ENCODE data around the gene PALM. TPM values are rescaled to one million over a fixed set of nuclear protein-coding genes. Genes with fewer than 3 reads are reported as not detected.
"Not testable (repeated sequence)": the region's sequence is repeated elsewhere in the genome, so short reads cannot be mapped to it uniquely, and the experiment has no call there.

Gene PALM
- polyA plus RNA-seq, 6 donors from 2014 or later = 0.35 TPM; not detected in 5

DNA sequence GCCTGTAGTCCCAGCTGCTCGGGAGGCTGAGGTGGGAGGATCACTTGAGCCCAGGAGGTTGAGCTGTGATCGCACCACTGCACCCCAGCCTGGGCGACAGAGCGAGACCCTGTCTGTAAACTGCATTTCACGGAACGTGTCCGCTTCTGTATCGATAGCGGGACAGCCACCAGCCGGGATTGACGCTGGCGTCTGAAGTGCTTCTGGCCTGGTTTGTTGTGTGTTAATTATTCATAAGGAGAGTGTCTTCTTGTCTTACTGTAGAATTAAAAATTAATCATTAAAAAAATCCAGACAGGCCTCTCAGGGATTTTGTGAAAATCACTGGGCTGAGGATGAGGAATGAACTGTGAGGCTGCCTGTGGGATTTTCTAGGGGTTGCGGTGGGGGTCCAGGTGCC, 26.0 kb downstream of the PALM start:
- DNase-seq (no peak), ATAC-seq (ENCODE audit: low read depth in 2 of 2) (no peak)
- Mint-ChIP-seq H3K27ac (peak overlapping the region in 1 of 6 donors; percentile 60), H3K27me3 (peaks cover 0 to 21% (median 10%) of the 10 kb centered on the region in 3 donors), H3K4me1 (peaks cover 5 to 15% (median 10%) of the 10 kb centered on the region in 3 donors), H3K36me3 (no peaks in the 10 kb centered on the region), H3K9me3 (no peaks in the 10 kb centered on the region), H3K4me3 (no peak overlapping the region)

DNA sequence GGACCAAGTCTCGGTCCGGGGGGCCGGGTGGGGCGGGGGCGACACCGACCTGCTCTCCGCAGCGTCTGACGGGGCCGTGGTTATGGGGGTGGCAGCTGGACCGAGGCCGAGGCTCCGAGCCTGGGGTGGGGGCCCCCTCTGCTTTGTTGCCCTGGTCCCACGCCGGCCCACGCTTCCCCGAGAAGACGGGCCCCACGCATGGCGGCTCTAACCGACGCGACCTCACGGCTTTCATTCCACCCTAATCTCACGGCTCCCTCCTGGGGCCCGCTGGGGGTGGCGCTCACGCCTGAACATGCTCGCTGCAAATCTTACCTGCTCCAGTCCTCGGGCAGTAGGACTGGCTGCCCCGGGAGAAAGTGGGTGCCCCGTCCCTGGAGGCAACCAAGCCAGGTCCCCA, 27.4 kb downstream of the PALM start:
- Mint-ChIP-seq H3K9me3 (no peaks in the 10 kb centered on the region), H3K27ac (peak overlapping the region in 1 of 6 donors; percentile 59), H3K4me3 (no peak overlapping the region), H3K27me3 (peaks cover 0 to 21% (median 10%) of the 10 kb centered on the region in 3 donors), H3K36me3 (no peaks in the 10 kb centered on the region), H3K4me1 (peaks cover 5 to 15% (median 10%) of the 10 kb centered on the region in 3 donors)
- DNase-seq = no peak
- ATAC-seq (ENCODE audit: low read depth in 2 of 2) = no peak

DNA sequence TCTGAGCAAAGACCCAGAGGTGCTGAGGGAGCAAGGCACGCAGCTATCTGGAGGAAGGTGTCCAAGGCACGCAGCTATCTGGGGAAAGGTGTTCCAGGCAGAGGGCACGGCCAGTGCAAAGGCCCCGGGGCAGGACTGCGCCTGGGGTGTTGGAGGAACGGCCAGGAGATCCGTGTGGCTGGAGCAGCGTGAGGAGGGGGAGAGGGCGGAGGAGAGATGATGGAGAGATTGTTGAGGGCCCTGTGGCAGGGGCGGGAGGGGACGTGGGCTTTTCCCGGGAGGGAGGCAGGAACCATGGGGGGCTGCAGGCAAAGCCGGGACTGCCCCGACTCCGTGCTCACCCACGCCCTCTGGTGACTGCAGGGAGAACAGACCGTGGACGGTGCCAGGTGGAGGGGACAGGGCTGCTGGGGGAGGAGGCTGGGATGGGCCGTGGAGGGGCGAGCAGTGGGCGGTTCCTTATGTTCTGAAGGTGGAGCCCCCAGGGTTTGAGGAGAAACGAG, 28.9 kb downstream of the PALM start:
- DNase-seq (peak; percentile 47), ATAC-seq (ENCODE audit: low read depth in 2 of 2) (peak; percentile 66 to 79)
- Mint-ChIP-seq H3K36me3 (no peaks in the 10 kb centered on the region), H3K4me1 (peaks cover 5 to 15% (median 10%) of the 10 kb centered on the region in 3 donors), H3K27me3 (peaks cover 0 to 21% (median 10%) of the 10 kb centered on the region in 3 donors), H3K27ac (no peak overlapping the region), H3K4me3 (no peak overlapping the region), H3K9me3 (no peaks in the 10 kb centered on the region)

DNA sequence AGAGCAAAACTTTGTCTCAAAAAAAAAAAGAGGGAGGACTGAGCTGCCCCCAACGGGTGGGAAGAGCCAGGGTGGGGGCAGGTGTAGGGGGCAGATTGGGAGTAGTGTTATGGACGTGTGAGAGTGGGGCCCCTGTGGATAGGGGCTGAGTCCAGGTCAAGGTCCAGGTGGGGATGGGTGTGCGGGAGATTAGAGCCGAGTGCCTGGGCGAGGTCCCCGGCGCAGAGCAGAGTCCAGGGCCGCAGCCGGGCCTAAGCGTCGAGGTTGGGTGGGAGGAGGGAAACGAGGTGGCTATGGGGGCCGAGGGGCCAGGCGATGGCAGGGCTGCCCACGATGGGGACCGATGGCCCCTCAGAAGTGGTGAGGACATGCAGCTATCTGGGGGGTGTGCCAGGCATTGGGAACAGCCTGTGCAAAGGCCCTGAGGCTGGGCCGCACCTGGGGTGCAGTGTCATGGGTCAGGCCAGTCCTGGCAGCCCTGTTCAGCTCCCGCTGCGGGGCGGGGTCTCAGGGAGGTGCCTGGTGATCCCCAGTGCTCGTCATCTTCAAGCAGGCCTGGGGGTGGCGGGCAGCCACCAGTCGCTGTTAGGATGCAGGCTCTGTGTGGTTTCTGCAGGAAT, 29.9 kb downstream of the PALM start:
- H3K4me3 Mint-ChIP-seq = no peak overlapping the region
- peaks cover 0 to 21% (median 10%) of the 10 kb centered on the region in 3 donors for H3K27me3 Mint-ChIP-seq
- H3K4me1 Mint-ChIP-seq = peaks cover 7 to 15% (median 8%) of the 10 kb centered on the region in 3 donors
- ATAC-seq (ENCODE audit: low read depth in 2 of 2) = no peak
- no peaks in the 10 kb centered on the region for H3K36me3 Mint-ChIP-seq
- DNase-seq = no peak
- peak overlapping the region in 1 of 6 donors; percentile 3 for H3K27ac Mint-ChIP-seq
- peaks cover 0 to 4% (median 0%) of the 10 kb centered on the region in 7 donors for H3K9me3 Mint-ChIP-seq

DNA sequence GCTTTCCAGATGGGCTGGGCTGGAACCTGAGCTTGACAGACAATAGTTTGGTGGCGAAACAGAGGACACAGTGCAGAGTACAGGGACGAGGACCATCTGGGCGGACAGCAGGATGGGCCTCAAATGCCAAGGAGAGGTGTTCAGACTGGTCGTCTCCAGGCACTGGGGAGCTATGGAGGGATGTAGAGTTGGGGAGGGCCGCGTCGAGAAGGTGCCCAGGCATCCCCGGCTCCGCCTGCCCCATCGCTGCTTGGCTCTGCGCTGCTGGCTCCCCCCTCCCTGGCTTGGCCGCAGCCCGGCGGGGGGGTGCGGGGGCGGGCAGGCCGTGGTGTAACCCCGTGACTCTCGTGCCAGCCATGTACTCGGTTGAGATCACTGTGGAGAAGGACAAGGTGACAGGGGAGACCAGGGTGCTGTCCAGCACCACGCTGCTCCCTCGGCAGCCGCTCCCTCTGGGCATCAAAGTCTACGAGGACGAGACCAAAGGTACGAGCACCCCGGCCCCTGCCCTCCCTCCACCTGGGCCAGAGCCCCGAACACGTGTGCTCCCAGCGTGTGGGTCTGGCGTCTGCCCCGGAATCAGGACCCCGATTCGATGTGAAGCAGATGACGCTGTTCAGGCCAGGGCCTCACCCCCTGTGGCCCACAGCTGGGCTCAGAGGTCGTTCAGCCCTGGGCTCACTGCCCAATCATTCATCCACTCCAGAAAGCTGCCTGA, 31.4 kb downstream of the PALM start:
- H3K36me3 Mint-ChIP-seq = no peaks in the 10 kb centered on the region
- ATAC-seq (ENCODE audit: low read depth in 2 of 2) = no peak

DNA sequence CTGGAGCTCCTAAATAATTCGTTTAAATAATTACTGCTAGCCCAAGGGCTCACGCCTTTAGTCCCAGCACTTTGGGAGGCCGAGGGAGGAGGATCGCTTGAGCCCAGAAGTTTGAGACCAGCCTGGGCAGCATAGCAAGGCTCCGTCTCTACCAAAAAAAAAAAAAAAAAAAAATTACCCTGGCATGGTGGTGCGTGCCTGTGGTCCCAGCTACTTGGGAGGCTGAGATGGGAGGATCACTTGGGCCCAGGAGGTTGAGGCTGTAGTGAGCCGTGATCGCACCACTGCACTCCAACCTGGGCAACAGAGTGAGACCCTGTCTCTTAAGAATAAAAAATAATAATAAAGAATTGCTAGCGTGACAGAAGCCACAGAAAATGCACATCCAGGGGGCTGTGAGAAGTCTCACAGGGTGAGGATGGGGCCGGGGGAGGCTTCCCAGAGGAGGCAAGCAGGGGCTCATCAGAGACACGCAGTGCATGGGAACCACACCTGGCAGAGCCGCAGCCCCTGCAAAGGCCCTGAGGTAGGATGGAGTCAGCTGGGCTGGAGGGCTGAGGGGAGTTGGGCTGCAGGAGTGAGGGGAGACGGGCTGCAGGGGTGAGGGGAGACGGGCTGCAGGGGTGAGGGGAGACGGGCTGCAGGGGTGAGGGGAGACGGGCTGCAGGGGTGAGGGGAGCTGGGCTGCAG, 32.2 kb downstream of the PALM start:
- H3K4me3 Mint-ChIP-seq; H3K36me3 Mint-ChIP-seq; DNase-seq; H3K4me1 Mint-ChIP-seq; ATAC-seq (ENCODE audit: low read depth in 2 of 2); H3K27ac Mint-ChIP-seq: not testable (repeated sequence)
- H3K27me3 Mint-ChIP-seq = peaks cover 0 to 21% (median 10%) of the 10 kb centered on the region in 3 donors
- H3K9me3 Mint-ChIP-seq = peaks cover 0 to 14% (median 3%) of the 10 kb centered on the region in 7 donors

More for the DNA sequence above, 31.4 kb downstream of the PALM start:
- Mint-ChIP-seq H3K4me1 (peaks cover 3 to 9% (median 3%) of the 10 kb centered on the region in 3 donors), H3K4me3 (no peak overlapping the region), H3K27ac (no peak overlapping the region), H3K27me3 (peaks cover 0 to 21% (median 10%) of the 10 kb centered on the region in 3 donors), H3K9me3 (peaks cover 0 to 14% (median 3%) of the 10 kb centered on the region in 7 donors)
- DNase-seq = no peak

DNA sequence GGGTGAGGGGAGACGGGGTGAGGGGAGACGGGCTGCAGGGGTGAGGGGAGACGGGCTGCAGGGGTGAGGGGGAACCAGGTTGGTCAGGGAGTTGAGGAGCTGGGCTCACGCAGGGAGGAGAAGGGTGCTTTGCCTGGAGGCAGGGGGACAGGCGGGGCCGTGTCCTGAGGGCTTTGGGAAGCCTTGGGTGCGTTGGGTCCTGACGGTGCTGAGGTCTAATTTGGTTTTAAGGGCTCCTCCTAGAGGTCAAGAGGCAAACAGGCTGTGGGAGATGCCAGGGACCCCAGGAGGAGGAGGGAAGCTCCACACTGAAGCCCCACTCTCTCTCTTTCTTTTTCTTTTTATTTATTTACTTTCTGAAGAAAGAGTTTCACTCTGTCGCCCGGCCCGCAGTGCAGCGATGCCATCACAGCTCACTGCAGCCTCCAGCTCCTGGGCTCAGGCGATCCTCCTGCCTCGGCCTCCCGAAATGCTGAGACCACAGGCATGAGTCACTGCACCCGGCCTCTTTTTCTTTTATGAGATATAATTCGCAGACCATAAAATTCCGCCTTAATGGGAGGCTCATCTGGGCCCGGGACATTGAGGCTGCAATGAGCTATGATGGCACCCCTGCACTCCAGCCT, 32.9 kb downstream of the PALM start:
- Mint-ChIP-seq H3K27me3 (peaks cover 0 to 21% (median 10%) of the 10 kb centered on the region in 3 donors), H3K27ac (no peak overlapping the region), H3K4me1 (peaks cover 3 to 9% (median 3%) of the 10 kb centered on the region in 3 donors), H3K9me3 (peaks cover 0 to 14% (median 3%) of the 10 kb centered on the region in 7 donors), H3K36me3 (no peaks in the 10 kb centered on the region), H3K4me3 (no peak overlapping the region)
- DNase-seq = no peak
- ATAC-seq (ENCODE audit: low read depth in 2 of 2) = peak in 1 of 2 donors; percentile 32

DNA sequence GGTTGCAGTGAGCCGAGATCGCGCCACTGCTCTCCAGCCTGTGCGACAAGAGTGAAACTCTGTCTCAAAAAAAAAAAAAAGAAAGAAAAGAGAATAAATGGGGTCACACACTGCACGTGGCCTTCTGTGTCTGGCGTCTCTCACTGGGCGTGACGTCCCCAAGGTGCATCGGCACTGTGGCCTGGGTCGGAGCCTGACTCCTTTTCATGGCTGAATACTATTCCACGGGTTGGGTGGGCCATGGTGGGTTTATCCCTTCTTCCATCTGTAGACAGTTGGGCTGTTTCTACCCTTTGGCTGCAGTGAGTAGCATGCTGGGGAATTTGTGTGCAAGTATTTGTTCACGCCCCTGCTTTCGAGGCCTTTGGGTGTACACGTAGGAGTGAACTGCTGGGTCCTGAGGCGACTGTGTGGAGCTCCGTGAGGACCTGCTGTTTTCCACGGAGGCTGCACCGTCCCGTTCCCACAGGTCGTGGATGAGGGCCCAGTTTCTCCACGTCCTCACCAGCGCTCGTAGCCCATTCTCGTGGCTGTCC, 33.9 kb downstream of the PALM start:
- DNase-seq (no peak), ATAC-seq (ENCODE audit: low read depth in 2 of 2) (no peak)
- peaks cover 0 to 15% (median 4%) of the 10 kb centered on the region in 7 donors for H3K9me3 Mint-ChIP-seq
- H3K27ac Mint-ChIP-seq = peak overlapping the region in 1 of 6 donors; percentile 66
- H3K4me3 Mint-ChIP-seq = no peak overlapping the region
- H3K36me3 Mint-ChIP-seq = no peaks in the 10 kb centered on the region
- peaks cover 0 to 15% (median 2%) of the 10 kb centered on the region in 3 donors for H3K27me3 Mint-ChIP-seq
- peaks cover 0 to 3% (median 3%) of the 10 kb centered on the region in 3 donors for H3K4me1 Mint-ChIP-seq

DNA sequence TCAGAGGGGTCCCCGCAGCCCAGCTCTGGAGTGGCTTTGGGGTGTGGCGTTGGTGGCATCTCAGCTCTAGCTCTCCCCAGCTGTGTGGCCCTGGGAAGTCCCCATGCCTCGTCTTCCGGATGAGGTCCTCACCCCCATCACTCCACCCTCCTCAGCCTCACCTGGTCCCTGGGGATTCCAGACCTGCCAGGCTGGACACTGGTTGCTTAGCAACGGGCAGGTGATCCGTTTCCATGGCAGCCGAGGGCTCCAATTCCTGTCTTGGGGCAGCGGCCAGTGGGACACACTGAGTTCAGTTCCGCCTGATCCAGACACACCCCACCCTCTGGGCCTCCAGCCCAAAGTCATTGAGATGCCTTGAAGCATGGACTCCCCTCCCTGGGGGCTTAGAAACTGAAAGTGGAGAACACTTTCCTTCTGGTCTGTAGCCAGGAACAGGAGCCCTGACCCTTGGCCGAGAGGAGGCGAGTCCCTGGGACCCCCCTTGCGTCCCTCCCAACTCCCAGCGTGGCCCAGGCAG, 34.5 kb downstream of the PALM start:
- Mint-ChIP-seq H3K4me1 (peaks cover 0 to 3% (median 0%) of the 10 kb centered on the region in 3 donors), H3K4me3 (no peak overlapping the region), H3K27me3 (peaks cover 0 to 10% (median 0%) of the 10 kb centered on the region in 3 donors), H3K9me3 (peaks cover 0 to 15% (median 4%) of the 10 kb centered on the region in 7 donors), H3K36me3 (no peaks in the 10 kb centered on the region), H3K27ac (no peak overlapping the region)
- ATAC-seq (ENCODE audit: low read depth in 2 of 2) = peak in 1 of 2 donors; percentile 81
- DNase-seq = no peak

DNA sequence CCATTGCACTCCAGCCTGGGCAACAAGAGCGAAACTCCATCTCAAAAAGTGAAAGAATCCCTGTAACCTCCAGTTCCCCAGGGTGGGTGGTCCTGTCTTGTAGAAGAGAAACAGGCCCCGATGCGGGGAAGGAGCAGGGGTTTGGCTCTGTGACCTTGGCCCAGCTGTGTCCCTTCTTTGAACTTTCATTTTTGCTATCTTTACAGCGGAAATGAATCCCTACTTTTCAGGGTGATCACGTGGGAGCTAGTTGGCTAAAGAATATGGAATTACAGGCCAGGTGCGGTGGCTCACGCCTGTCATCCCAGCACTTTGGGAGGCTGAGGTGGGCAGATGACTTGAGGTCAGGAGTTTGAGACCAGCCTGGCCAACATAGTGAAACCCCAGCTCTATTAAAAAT, 36.4 kb downstream of the PALM start:
- not testable (repeated sequence) for H3K36me3 Mint-ChIP-seq; H3K27ac Mint-ChIP-seq; ATAC-seq (ENCODE audit: low read depth in 2 of 2)

DNA sequence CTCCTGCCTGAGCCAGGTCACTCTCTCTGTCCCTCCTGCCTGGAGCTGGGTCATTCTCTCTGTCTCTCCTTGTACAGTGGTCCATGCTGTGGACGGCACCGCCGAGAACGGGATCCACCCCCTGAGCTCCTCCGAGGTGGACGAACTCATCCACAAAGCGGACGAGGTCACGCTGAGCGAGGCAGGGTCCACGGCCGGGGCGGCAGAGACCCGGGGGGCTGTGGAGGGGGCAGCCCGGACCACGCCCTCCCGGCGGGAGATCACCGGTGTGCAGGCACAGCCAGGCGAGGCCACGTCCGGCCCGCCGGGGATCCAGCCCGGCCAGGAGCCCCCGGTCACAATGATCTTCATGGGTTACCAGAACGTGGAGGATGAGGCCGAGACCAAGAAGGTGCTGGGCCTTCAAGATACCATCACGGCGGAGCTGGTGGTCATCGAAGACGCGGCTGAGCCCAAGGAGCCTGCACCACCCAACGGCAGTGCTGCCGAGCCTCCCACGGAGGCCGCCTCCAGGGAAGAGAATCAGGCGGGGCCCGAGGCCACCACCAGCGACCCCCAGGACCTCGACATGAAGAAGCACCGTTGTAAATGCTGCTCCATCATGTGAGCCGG, 37.6 kb downstream of the PALM start:
- no peak overlapping the region for H3K27ac Mint-ChIP-seq
- H3K9me3 Mint-ChIP-seq = peaks cover 0 to 16% (median 4%) of the 10 kb centered on the region in 7 donors
- H3K4me3 Mint-ChIP-seq = no peak overlapping the region
- H3K36me3 Mint-ChIP-seq = no peaks in the 10 kb centered on the region
- no peaks in the 10 kb centered on the region for H3K27me3 Mint-ChIP-seq
- ATAC-seq (ENCODE audit: low read depth in 2 of 2) (no peak), DNase-seq (no peak)
- peaks cover 0 to 3% (median 0%) of the 10 kb centered on the region in 3 donors for H3K4me1 Mint-ChIP-seq

More for the DNA sequence above, 36.4 kb downstream of the PALM start:
- DNase-seq, H3K4me3 Mint-ChIP-seq, H3K4me1 Mint-ChIP-seq, H3K27me3 Mint-ChIP-seq: not testable (repeated sequence)
- peaks cover 0 to 16% (median 4%) of the 10 kb centered on the region in 7 donors for H3K9me3 Mint-ChIP-seq

DNA sequence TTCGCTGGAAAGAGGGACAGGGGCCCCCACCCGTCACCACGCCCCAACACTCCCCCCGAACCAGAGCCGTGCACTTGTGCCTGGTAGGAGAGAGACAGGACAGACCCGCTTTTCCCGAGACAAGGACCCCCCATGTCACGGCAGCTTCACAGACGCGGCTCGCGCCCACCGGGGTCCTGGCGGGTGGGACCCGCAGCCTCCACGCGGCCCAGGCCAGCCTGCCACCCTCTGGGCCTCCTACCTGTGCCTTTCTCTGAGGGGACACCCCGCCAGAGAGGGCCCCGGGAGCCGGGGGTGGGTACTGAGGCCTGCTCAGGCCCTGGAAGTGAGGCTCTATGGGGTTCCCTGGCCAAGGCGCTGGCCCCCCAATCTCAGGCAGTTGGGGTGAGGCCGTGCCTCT, 38.2 kb downstream of the PALM start:
- H3K9me3 Mint-ChIP-seq = peaks cover 0 to 16% (median 4%) of the 10 kb centered on the region in 7 donors
- no peak for ATAC-seq (ENCODE audit: low read depth in 2 of 2)

More for the DNA sequence above, 38.2 kb downstream of the PALM start:
- no peaks in the 10 kb centered on the region for H3K36me3 Mint-ChIP-seq
- H3K27me3 Mint-ChIP-seq = no peaks in the 10 kb centered on the region
- H3K4me3 Mint-ChIP-seq = no peak overlapping the region
- no peak for DNase-seq
- H3K4me1 Mint-ChIP-seq = peaks cover 0 to 3% (median 0%) of the 10 kb centered on the region in 3 donors
- no peak overlapping the region for H3K27ac Mint-ChIP-seq
